GM19452 (cell line): ENCODE data around the gene METTL24.
"Not testable (repeated sequence)": the region's sequence is repeated elsewhere in the genome, so short reads cannot be mapped to it uniquely, and the experiment has no call there.

ENCODE experiments used
- ATAC-seq: cut with Tn5 transposase; IDR thresholded peaks from one replicate; pipeline ENCODE4 v1.9.1; 2021; ENCODE audit not compliant: unreplicated experiment

The METTL24 gene

GRCh38 chr6:110277100-110277665 lies 81.0 kb downstream of the METTL24 start:
- ATAC-seq, result no peak

- ATAC-seq, result not testable (repeated sequence)
These were observed 85.4 kb downstream of the METTL24 start for GRCh38 chr6:110272781-110273180.

- ATAC-seq, result no peak
These were observed 86.5 kb downstream of the METTL24 start for GRCh38 chr6:110271732-110272022.

GRCh38 chr6:110270165-110270564 lies 88.0 kb downstream of the METTL24 start:
- ATAC-seq, result no peak

DNA sequence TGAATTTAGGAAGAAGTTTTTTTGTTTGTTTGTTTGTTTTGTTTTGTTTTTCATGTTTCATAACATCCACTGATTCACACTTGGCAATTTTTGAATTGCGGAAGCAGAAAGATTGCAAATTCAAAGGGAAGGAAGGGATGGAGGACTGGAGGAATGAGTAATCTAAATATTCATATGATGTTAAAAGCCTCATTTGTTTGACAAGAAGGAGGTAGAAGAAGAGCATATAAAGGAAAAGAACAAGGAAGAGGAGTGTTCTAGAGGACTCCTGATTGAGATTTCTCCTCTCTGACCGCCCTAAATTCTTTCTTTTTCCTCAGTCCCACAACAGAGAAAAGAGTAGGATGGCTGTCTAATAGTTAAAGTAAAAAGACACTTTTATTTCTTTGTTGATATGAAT lies 88.5 kb downstream of the METTL24 start:
- ATAC-seq, result no peak

DNA sequence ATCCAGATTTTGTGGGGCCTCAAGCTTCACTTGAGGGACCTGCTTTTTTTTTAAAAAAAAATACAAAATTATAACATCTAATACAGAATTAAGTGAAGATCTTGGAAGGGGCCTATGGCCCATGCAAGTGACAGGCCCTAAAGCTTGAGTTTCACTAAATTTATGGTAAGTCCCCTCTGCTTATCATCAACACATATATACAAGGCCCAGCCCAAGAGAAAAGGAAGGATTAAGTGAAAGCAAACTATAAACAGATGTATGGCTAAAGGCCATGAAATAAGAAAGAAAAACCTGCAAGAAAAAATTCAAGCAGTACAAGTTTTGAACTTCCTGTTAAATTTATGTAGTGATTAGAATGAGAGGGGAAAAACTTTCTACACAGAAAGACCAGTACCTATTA lies 91.2 kb downstream of the METTL24 start:
- ATAC-seq, result no peak

DNA sequence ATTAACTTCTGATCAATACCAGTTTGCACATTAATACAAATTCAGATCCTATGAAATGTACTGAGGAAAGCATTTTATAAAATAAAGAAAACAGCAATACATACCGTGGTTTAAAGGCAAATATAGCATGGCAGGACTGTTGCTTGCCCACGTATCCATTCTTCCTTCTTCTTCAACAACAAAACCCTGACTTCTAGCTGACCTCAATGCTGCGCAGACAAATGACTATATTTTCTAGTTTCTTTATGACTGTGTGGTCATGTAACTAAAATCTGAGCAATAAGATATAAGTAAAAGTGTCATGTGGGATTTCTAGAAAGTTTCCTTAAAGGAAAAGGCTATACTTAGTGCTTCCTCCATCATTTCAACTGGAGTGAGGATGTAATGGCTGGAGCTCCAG lies 92.9 kb downstream of the METTL24 start:
- ATAC-seq, result no peak

DNA sequence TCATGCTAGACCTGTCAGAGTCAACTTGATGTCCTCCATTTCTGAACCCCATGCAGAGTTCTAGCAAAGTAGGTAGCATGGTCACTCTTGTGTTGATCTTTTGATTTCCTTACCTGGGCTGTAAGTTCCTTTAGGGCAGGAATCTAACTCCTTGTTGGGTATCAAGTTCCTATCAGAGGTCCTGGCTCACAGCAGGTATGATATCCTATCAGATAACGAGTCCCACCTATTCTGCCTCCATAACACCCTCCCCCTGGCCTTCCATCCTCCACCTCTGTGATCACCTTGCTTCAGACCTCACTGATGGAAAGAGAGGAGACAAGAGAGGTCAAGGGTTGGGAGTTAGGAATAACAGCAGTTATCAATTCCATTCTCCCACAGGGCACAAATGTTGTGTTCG lies 101.8 kb downstream of the METTL24 start:
- ATAC-seq, result no peak

GRCh38 chr6:110255211-110255750 lies 102.9 kb downstream of the METTL24 start:
- no peak for ATAC-seq

GRCh38 chr6:110250838-110251237 lies 107.3 kb downstream of the METTL24 start:
- ATAC-seq, result no peak

DNA sequence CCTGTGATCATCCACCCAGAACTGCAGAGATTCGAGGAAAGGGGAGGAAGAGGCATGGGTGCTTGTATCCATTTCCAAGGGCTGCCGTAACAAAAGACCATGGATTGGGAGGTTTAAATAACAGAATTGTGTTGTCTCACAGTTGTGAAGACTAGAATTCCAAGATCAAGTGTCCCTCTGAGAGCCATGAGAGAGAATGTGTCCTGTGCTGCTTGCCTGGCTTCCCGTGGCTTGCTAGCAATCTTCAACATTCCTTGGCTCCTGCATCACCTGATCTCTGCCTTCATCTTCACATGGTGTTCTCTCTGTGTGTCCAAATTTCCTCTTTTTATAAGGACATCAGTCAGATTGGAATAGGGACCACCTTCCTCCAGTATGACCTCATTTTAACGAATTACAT lies 108.1 kb downstream of the METTL24 start:
- no peak for ATAC-seq

GRCh38 chr6:110246900-110247546 lies 111.1 kb downstream of the METTL24 start:
- no peak for ATAC-seq

- ATAC-seq, result no peak
These were observed 111.8 kb downstream of the METTL24 start for GRCh38 chr6:110246378-110246777.

GRCh38 chr6:110244621-110245020 lies 113.5 kb downstream of the METTL24 start:
- not testable (repeated sequence) for ATAC-seq

DNA sequence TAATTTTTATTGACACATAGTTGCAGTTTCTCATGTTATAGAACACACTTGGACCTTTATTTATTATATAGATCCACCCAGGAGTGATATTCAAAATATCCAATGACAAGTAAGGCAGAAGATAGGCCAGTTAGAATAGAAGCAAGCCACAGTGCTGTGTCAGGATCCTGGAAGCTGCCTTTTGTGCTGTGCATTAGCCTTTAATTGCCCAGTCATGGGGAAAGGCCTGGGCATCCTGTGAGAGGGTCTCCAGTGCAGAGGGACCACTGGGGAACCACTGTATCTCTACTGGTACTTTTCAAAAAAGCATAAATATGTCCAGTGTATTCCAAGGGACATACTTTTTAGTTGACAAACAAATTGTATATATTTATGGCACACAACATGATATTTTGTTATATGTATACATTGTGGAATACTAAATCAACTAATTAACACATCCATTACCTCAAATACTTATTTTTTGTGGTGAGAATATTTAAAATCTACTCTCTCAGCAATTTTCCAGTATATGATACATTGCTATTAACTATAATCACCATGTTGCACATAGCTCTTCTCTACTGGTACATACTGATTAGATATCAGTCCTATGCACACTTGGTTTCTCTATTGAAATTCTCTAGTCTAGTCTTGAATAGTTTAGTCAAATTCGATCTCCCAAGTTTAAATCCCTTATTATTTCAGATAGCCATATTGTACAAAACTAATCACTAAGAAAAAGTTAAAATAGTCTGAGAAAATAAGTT lies 118.4 kb downstream of the METTL24 start:
- ATAC-seq, result no peak

DNA sequence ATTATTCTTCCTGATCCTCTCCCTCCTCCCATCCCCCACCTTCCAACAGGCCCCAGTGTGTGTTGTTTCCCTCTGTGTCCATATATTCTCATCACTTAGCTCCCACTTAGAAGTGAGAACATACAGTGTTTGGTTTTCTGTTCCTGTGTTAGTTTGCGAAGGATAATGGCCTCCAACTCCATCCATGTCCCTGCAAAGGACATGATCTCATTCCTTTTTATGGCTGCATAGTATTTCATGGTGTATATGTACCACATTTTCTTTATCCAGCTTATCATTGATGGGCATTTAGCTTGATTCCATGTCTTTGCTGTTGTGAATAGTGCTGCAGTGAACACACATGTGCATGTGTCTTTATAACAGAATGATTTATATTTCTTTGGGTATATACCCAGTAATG lies 122.1 kb downstream of the METTL24 start:
- ATAC-seq, result not testable (repeated sequence)

GRCh38 chr6:110233770-110234374 lies 124.3 kb downstream of the METTL24 start:
- peak; percentile 88 for ATAC-seq

GRCh38 chr6:110232450-110232849 lies 125.7 kb downstream of the METTL24 start:
- no peak for ATAC-seq

DNA sequence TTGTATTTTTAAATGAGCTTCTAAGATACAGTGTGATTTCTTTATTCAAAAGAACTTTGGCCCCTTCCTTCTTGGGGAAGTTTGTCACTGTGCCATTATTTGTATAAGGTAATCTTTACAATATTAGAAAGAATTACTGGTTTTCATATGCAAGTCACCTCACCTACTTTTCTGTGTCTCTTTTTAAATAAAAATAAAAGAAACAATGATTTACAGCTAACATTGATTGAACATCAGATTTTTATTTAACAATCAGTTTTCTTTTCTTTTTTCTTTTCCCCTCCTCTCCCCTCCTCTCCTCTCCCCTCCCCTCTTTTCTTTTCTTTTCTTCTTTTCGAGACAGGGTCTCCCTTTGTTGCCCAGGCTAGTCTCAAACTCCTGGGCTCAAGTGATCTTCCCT lies 131.9 kb downstream of the METTL24 start:
- ATAC-seq, result no peak

DNA sequence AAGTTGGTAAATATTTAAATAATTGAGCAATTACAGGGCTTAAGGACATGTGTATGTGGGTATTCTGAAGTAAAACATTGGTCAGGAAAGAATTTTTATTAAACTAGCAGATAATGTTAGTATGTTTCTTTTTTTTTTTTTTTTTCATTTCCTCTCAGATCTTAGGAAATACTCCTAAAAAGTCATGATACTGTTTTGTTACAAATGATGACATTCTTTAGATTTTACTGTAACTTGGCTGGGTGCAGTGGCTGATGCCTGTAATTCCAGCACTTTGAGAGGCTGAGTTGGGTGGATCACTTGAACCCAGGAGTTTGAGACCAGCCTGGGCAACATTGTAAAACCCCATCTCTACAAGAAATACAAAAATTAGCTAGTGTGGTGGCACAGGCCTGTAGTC lies 136.4 kb downstream of the METTL24 start:
- no peak for ATAC-seq

DNA sequence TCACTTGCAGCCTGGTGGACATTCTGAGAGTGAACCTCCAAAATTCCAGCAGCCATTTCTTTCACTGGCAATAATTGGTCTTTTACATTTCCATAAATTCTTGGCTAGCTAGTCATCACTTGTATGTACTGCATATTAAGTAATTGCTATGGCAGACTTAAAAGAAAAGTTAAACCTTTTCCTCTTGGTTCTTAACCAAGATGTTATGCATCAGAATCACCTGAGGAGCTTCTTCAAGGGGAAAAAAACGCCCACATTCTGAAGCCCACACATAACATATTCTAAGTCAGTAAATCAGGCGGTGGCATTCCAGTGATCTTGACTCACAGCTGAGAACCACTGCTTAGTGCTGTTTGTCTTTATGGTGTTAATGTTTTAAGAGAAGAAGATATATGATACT lies 140.9 kb downstream of the METTL24 start:
- ATAC-seq, result no peak

DNA sequence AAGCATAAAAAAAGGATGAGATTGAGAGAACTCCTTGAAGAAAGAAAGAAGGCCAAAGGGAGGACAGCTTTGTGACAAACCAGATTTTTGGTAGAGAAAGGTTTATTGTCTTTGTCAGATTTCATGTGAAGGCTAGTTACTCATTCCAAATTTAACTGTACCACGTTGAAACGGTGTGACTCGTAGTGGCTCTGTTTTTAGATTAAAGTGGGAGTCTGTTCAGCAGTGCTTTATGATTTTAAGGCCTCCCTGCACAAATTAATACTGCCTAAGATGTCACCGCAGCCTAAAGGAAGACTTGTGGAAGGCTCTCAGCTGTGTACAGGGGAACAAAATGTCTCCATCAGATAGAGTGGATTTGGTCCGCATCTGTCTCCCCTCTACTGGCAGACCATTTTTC lies 142.0 kb downstream of the METTL24 start:
- ATAC-seq, result no peak
